GM12878 (cell line): ENCODE measurements around the gene ZMIZ2. TPM values are rescaled to one million over a fixed set of nuclear protein-coding genes. Genes with fewer than 3 reads are reported as not detected.

Experiments
- ATAC-seq: fragments of 200-7000 bp; cut with Tn5 transposase; 3 replicates; pipeline ENCODE4 v1.9.1; 2020; ENCODE audit warnings: mild to moderate bottlenecking, moderate library complexity
- BruUV-seq: library from RNA; stranded (reverse); fragments of 400-500 nt; replicated peaks from 2 replicates; lab custom pipeline; 2021; lab: Mats Ljungman, UMichigan
- CTCF ChIA-PET: fragments of 300-600 bp; sonication (Branson Sonifier 250); formaldehyde crosslinking; extraction: SDS; loops from one replicate; lab custom pipeline; 2021; ENCODE audit warnings: inconsistent platforms; lab: Yijun Ruan, JAX
- POLR2A ChIA-PET: fragments of 350-600 bp; formaldehyde crosslinking; extraction: SDS; loops from one replicate; lab custom pipeline; 2021; ENCODE audit warnings: inconsistent platforms; lab: Charles Lee
- RAD21 ChIA-PET: fragments of 300-600 bp; sonication (Branson Sonifier 250); formaldehyde crosslinking; loops from one replicate; lab custom pipeline; 2023; ENCODE audit warnings: antibody characterized with exemption; ENCODE audit not compliant: unreplicated experiment; lab: Charles Lee
- SMC1A ChIA-PET: fragments of 300-600 bp; sonication (Branson Sonifier 250); formaldehyde crosslinking; loops from one replicate; lab custom pipeline; 2023; ENCODE audit not compliant: unreplicated experiment, uncharacterized antibody; lab: Charles Lee
- DNase-seq: peaks from one replicate; pipeline ENCODE4 v3.0.0-alpha.2; 2011; ENCODE audit warnings: low read depth, low spot score
- FAIRE-seq: peaks from 3 replicates; lab custom pipeline; 2011; peaks lifted over from hg19 to GRCh38; lab: Jason Lieb, UNC
- H2AFZ ChIP-seq: 2 replicates; pipeline ENCODE4 v1.6.0; 2011; ENCODE audit warnings: low read depth, low read length, control low read depth; ENCODE audit not compliant: control insufficient read depth
- H3K27ac ChIP-seq: 2 replicates; pipeline ENCODE4 v1.5.1; 2011; ENCODE audit warnings: control low read depth; ENCODE audit not compliant: control insufficient read depth, insufficient read depth
- H3K27me3 ChIP-seq, 2 experiments: replicated peaks in 1 of 2; 2 replicates each; pipeline versions ENCODE4 v1.6.0 to v1.6.1; 2011; ENCODE audit warnings: low read length in 1 of 2; ENCODE audit not compliant: control insufficient read depth in 2 of 2, insufficient read depth in 2 of 2
- H3K36me3 ChIP-seq, 2 experiments: 2 replicates each; pipeline ENCODE4 v1.5.1; 2011; ENCODE audit warnings: low read length in 1 of 2; ENCODE audit not compliant: control insufficient read depth in 2 of 2, insufficient read depth in 2 of 2
- H3K4me1 ChIP-seq: 2 replicates; pipeline ENCODE4 v1.6.1; 2011; ENCODE audit warnings: mild to moderate bottlenecking, low read length, moderate library complexity, mixed read lengths; ENCODE audit not compliant: control insufficient read depth, insufficient read depth
- H3K4me2 ChIP-seq: 2 replicates; pipeline ENCODE4 v1.6.0; 2011; ENCODE audit warnings: control low read depth; ENCODE audit not compliant: control insufficient read depth, insufficient read depth
- H3K4me3 ChIP-seq: fragments of 200-600 bp; sonication (generic); 2 replicates; pipeline ENCODE4 v1.5.1; 2016
- H3K79me2 ChIP-seq: 2 replicates; pipeline ENCODE4 v1.6.0; 2011; ENCODE audit warnings: low read length; ENCODE audit not compliant: control insufficient read depth, insufficient read depth
- H3K9ac ChIP-seq: 2 replicates; pipeline ENCODE4 v1.8.0; 2011; ENCODE audit warnings: low read length, control low read depth, mixed read lengths; ENCODE audit not compliant: control insufficient read depth, insufficient read depth
- H3K9me3 ChIP-seq: replicated peaks from 3 replicates; pipeline ENCODE4 v1.5.1; 2011; ENCODE audit warnings: mild to moderate bottlenecking, low read length; ENCODE audit not compliant: control insufficient read depth, insufficient read depth
- H4K20me1 ChIP-seq: 2 replicates; pipeline ENCODE4 v1.6.0; 2011; ENCODE audit not compliant: control insufficient read depth, insufficient read depth
- ATF2 ChIP-seq: IDR thresholded peaks from 2 replicates; pipeline ENCODE4 v1.6.1; 2012; ENCODE audit warnings: low read length, inconsistent platforms
- ATF3 ChIP-seq: IDR thresholded peaks from 2 replicates; pipeline ENCODE4 v1.6.1; 2011; ENCODE audit warnings: low read depth, mild to moderate bottlenecking, low read length, moderate library complexity, borderline replicate concordance; ENCODE audit errors: extremely low read depth
- CTCF ChIP-seq, 3 experiments: IDR thresholded peaks in 2 of 3; conservative IDR thresholded peaks in 1 of 3; 2 replicates each; pipeline ENCODE4 v1.5.1; 2011; ENCODE audit warnings: low read depth in 3 of 3, low read length in 3 of 3, mild to moderate bottlenecking in 3 of 3, control low read depth in 2 of 3, moderate library complexity in 2 of 3, inconsistent platforms in 1 of 3, mixed read lengths in 1 of 3; ENCODE audit not compliant: control insufficient read depth in 2 of 3, insufficient read depth in 1 of 3; ENCODE audit errors: extremely low read depth in 1 of 3
- FOXM1 ChIP-seq: IDR thresholded peaks from 2 replicates; pipeline ENCODE4 v1.6.1; 2012; ENCODE audit warnings: low read depth, mild to moderate bottlenecking, inconsistent platforms, low read length, moderate library complexity
- MTA3 ChIP-seq: IDR thresholded peaks from 2 replicates; pipeline ENCODE4 v1.6.1; 2012; ENCODE audit warnings: low read length, inconsistent platforms, borderline replicate concordance
- MXI1 ChIP-seq: fragments of 150-350 bp; IDR thresholded peaks from 2 replicates; pipeline ENCODE4 v1.6.1; 2011; ENCODE audit warnings: low read depth, mild to moderate bottlenecking, inconsistent platforms, low read length, improper control_type of control experiment
- PAX5 ChIP-seq: IDR thresholded peaks from 2 replicates; pipeline ENCODE4 v1.6.1; 2011; ENCODE audit warnings: low read depth, low read length, borderline replicate concordance
- SREBF1 ChIP-seq: IDR thresholded peaks from 2 replicates; pipeline ENCODE4 v1.6.1; 2012; ENCODE audit warnings: mild to moderate bottlenecking, low read length
- SREBF2 ChIP-seq: IDR thresholded peaks from 2 replicates; pipeline ENCODE4 v1.6.1; 2012; ENCODE audit warnings: mild to moderate bottlenecking, low read length
- TCF3 ChIP-seq: IDR thresholded peaks from 2 replicates; pipeline ENCODE4 v1.6.1; 2012; ENCODE audit warnings: low read depth, mild to moderate bottlenecking, low read length, borderline replicate concordance; ENCODE audit not compliant: insufficient read depth
- ZBED1 ChIP-seq: IDR thresholded peaks from 2 replicates; pipeline ENCODE4 v1.6.1; 2016; ENCODE audit warnings: borderline replicate concordance
- ZBTB11 ChIP-seq: fragments of 450-650 bp; formaldehyde crosslinking; IDR thresholded peaks from 2 replicates; pipeline ENCODE4 v1.5.0; 2022; ENCODE audit warnings: mild to moderate bottlenecking, missing genetic modification characterization
- ZNF622 ChIP-seq: fragments of 450-650 bp; IDR thresholded peaks from 2 replicates; pipeline ENCODE4 v1.6.1; 2017; ENCODE audit warnings: mild to moderate bottlenecking, inconsistent platforms
- WGBS: methylation state at CpG from one replicate; pipeline ENCODE4 v1.1.6; 2016; ENCODE audit warnings: low lambda C conversion rate; ENCODE audit not compliant: insufficient replicate concordance, insufficient coverage; ENCODE audit errors: missing lambda C conversion rate; 5-methylcytosine and 5-hydroxymethylcytosine counted together
- in situ Hi-C: fragments of 300-500 bp; cut with MboI; formaldehyde crosslinking; loops from 9 replicates; pipeline ENCODE4 v1.14.3; 2018; ENCODE audit warnings: mixed read lengths
- intact Hi-C: fragments of 100-400 bp; cut with micrococcal nuclease; formaldehyde crosslinking; loops from one replicate; pipeline ENCODE4 v1.14.2; 2022; ENCODE audit not compliant: unreplicated experiment
- polyA plus RNA-seq, 11 experiments: library from polyadenylated mRNA; depleted of rRNA in 4 of 11; unstranded in 6 of 11; stranded (reverse) in 5 of 11; fragments of >200 nt; fragmentation: Nextera tagmentation in 4 of 11; fragmentation: Illumina TruSeq in 1 of 11; extraction: Ambion mirVana in 4 of 11; extraction: Trizol in 1 of 11; gene quantifications; 1 replicate in 1 of 11; 2 replicates in 10 of 11; pipeline versions ENCODE4 v1.2.1 to v1.2.3, GENCODE V29; 2011 to 2016; ENCODE audit warnings: inconsistent platforms in 2 of 11, missing spikeins in 2 of 11, low read depth in 1 of 11
- total RNA-seq, 4 experiments: library from RNA; depleted of rRNA in 3 of 4; stranded (reverse); fragments of >200 nt in 3 of 4; fragmentation: Illumina TruSeq in 1 of 4; extraction: Trizol in 1 of 4; gene quantifications; 2 replicates each; pipeline versions ENCODE4 v1.2.1 to v1.2.3, GENCODE V29; 2013 to 2021

ZMIZ2 gene
- total and polyA plus RNA-seq, 10 of the 15 experiments (the other 5 are each of a cell fraction or from before 2014, with no cell fraction given) = 0.71 to 158 (median 17.0) TPM

GRCh38 chr7:44738051-44738723, 10.5 kb upstream of the ZMIZ2 start:
- no peaks in the 10 kb centered on the region for H3K27me3 ChIP-seq
- POLR2A ChIA-PET = interaction anchor here (1.4 kb wide), 1 partner anchor 10 kb away, joined by 4 read pairs; the partner anchor contains the start of gene ZMIZ2
- DNase-seq (no peak), ATAC-seq (peak; percentile 25; the same call in 1 of the 3 replicates), FAIRE-seq (no peak)
- TF ChIP-seq PAX5 (no peak), ATF2 (no peak), FOXM1 (no peak), SREBF2 (no peak), ZBTB11 (CRISPR knock-in tag) (no peak), SREBF1 (no peak), ZNF622 (no peak), ATF3 (no peak), CTCF (IDR thresholded peaks at IDR 0.05 in 2 of 3, conservative IDR thresholded peaks at IDR 0.05 in 1 of 3; ENCODE audit: control insufficient read depth in 2 of 3, extremely low read depth in 1 of 3, insufficient read depth in 1 of 3, low read depth in 3 of 3, low read length in 3 of 3) (no peak), TCF3 (no peak), ZBED1 (no peak), MTA3 (no peak), MXI1 (no peak)
- RAD21 ChIA-PET = interaction anchor here (0.5 to 1.8 kb wide), 4 partner anchors 10 to 147 kb away, joined by 3 to 10 read pairs (median 3); no protein-coding TSS in a partner anchor
- 78% methylated on average over 4 of the region's 4 CpGs for WGBS
- no peak overlapping the region for H3K4me2 ChIP-seq
- peaks cover 9% of the 10 kb centered on the region for H3K4me1 ChIP-seq
- no peak overlapping the region for H3K9ac ChIP-seq
- SMC1A ChIA-PET = interaction anchor here (1.2 kb wide), 1 partner anchor 17 kb away, joined by 3 read pairs; no protein-coding TSS in a partner anchor
- no peaks in the 10 kb centered on the region for H3K79me2 ChIP-seq
- H2AFZ ChIP-seq = peak overlapping the region; percentile 23; the same call in 1 of the 2 replicates
- H3K9me3 ChIP-seq = no peaks in the 10 kb centered on the region
- no peaks in the 10 kb centered on the region for H4K20me1 ChIP-seq
- no TSS peak for BruUV-seq
- no peak overlapping the region for H3K27ac ChIP-seq
- intact Hi-C loops = no loop called here
- in situ Hi-C loops = no loop called here
- H3K4me3 ChIP-seq = no peak overlapping the region
- no peaks in the 10 kb centered on the region for H3K36me3 ChIP-seq
- CTCF ChIA-PET = no interaction called here
